OCI-M1 (cell line): Measurements from ENCODE around the gene RYR3.

Experiments
- DNase-seq: peaks from one replicate; lab custom pipeline; 2025; lab: John Stamatoyannopoulos, UW

RYR3 gene

GRCh38 chr15:33320017-33320416 is 9.2 kb downstream of the RYR3 start:
- no peak for DNase-seq

DNA sequence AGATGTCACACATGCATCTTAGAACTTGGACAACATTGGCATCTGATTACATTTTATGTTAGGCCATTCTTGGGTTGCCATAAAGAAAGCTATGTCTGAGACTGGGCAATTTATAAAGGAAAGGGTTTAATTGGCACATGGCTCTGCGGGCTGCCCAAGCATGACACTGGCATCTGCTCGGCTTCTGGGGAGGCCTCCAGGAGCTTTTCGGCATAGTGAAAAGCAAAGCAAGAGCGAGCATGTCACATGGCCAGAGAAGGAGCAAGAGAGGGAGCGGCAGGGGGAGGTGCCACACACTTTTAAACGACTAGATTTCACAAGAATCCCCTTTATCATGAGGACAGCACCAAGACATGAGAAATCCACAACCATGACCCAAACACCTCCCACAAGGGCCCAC is 11.3 kb downstream of the RYR3 start:
- no peak for DNase-seq

DNA sequence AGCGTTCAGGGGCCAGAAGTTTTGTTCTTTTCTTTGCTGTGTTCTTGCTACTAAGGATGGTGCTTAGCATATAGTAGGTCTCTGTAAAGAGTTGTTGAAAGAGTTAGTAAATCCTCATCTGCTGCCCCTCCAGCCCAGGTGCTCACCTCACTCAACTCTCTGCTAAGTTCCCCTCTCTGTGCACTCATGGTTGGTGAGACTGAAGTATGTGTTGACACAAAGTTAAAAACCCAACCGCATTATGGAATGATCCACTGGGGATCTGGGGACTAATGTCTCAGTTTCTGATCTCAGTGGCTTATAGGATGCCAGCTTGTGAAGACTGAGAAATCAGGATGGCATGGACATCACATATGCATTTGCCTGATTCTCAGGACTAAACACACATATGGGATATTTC is 13.8 kb downstream of the RYR3 start:
- no peak for DNase-seq

GRCh38 chr15:33326908-33327307 is 16.1 kb downstream of the RYR3 start:
- no peak for DNase-seq

GRCh38 chr15:33328106-33328505 is 17.3 kb downstream of the RYR3 start:
- peak; percentile 55 for DNase-seq

DNA sequence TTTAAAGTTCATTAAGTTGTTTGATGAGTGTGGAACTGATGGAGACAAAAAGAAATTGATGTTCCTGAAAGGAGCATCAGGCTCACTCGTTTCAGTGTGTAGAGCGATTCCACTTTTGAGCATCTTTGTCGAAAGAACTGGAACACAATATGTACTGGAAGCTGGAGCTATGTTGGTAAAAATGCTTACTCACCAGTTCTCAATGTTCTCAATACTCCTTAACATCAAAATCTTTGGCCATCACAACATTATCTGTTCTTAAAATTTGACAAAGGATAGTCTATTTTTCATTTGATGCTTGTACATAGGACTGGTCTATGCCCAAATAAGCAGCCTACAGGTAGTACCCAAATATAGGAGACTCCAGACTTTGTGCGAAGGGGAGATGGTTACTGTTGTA is 18.7 kb downstream of the RYR3 start:
- DNase-seq: no peak

- no peak for DNase-seq
These were observed 20.2 kb downstream of the RYR3 start for GRCh38 chr15:33330931-33331330.

DNA sequence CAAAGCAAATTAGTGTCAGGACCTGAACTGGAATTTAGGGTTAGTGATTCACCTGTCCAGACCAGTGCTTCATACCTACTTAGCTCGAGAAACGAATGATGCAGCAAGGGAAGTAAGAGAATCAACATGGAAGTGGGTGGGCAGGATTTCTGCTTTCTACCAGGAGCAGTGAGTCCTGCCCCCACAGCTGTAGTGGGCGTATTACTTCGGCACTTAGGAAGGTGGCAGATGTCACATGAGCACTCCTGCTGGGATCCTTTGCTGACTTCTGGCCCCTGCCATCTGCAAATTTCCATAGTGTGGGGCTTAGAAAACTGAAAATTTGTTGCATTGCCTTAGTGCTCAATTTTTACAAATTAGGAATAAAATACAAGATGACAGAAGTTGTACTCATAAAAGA is 31.2 kb downstream of the RYR3 start:
- no peak for DNase-seq

DNA sequence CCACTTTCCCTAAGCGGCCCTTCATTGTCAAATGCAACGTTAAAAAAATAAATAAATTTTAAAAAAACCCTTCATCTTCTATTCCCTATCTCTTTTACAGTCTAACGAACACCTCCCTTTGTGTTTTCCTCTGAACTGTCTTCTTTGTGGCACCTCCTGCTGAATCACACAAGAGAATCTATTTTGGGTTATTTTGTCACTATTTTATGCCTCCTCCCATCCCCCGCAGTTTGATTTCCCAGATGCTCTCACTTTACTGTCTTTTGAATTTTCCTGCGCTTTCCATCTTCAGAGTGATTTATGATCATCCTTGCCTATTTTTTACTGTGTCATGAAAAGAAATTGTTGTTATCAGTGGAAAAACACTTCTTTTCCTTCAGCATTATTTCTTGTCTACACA is 32.5 kb downstream of the RYR3 start:
- DNase-seq: no peak

DNA sequence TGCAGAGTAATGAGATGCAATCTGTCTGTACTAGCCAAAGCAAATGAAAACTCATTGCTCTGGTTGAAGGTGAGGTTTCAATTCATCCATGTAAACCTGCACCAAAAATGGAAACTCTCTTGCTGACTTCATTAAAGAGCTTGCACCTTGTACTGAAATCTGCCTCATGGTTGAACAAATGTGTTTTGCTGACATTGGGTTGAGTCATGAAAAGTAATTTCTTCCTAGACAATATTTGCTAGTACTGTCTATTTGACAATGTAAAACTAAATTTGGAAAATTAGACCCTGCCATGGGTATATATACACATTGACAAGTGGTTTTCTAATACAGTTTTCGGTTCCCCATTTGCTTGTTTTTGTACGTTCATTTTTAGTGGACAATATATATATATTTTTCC is 33.3 kb downstream of the RYR3 start:
- DNase-seq: no peak

- DNase-seq: no peak
These were observed 33.8 kb downstream of the RYR3 start for GRCh38 chr15:33344530-33344929.

DNA sequence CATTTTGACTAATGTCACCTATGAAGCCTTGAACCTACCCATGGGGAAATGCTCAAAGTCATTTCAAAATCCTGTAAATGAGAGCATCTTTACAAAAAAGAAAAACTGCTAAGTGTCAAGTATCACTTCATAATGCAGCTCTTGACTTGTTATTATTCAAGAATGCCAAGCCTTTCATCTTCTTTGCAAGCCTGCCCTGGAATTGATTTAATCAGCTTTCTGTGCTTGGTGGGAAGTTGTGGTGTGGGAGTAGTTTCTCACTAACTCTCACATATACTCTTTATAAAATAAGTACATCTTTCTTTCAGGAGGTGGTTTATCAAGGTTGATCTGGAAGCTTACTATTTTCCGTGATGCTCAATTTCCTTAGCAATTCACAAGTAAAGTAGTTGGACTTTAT is 43.6 kb downstream of the RYR3 start:
- DNase-seq: no peak

DNA sequence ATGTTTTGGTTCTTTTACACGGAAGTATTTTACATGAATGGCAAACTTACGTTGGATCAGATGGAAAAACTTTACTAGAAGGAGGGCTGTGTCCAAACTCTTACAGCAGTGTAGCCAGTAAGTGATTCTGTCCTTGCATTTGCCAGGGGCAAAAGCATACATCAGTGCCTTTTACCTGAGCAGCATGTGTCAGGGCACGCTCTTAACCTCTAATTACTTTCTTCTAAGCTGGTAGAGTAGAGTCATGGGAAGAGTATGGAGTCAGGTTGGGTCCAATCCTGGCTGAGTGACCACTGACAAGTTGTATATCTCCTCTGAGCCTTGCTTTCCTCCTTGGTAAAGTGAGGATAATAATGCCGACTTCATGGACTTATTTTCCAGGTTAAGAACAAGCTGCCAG is 47.1 kb downstream of the RYR3 start:
- no peak for DNase-seq

DNA sequence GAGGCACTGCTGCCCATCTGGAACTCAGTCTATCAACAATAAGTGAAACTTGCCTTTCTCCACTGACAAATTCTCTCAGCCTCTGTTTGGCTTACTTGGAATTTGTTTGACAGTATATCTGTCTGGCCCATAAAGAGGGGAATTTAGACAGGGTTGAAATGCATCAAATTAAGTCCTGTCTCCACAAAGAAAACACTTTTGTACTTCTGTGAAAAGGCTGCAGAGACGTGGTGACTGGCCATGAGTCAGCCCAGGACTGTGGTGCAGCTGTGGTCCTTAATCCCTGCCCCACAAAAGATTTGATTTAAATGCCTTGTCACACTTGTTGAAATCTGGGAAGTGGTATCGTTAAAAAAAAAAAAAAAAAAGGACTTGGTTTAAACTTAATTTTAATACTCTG is 47.5 kb downstream of the RYR3 start:
- DNase-seq: peak; percentile 23

GRCh38 chr15:33360886-33361285 is 50.1 kb downstream of the RYR3 start:
- no peak for DNase-seq

- DNase-seq: no peak
These were observed 59.3 kb downstream of the RYR3 start for GRCh38 chr15:33369941-33370622.

- DNase-seq: no peak
These were observed 59.9 kb downstream of the RYR3 start for GRCh38 chr15:33370623-33371020.

GRCh38 chr15:33371159-33371558 is 60.4 kb downstream of the RYR3 start:
- DNase-seq: no peak

GRCh38 chr15:33374226-33374914 is 63.6 kb downstream of the RYR3 start:
- DNase-seq: no peak

GRCh38 chr15:33375236-33375635 is 64.5 kb downstream of the RYR3 start:
- peak; percentile 60 for DNase-seq

GRCh38 chr15:33377204-33377603 is 66.4 kb downstream of the RYR3 start:
- peak; percentile 51 for DNase-seq

GRCh38 chr15:33378866-33379480 is 68.2 kb downstream of the RYR3 start:
- peak; percentile 60 for DNase-seq

DNA sequence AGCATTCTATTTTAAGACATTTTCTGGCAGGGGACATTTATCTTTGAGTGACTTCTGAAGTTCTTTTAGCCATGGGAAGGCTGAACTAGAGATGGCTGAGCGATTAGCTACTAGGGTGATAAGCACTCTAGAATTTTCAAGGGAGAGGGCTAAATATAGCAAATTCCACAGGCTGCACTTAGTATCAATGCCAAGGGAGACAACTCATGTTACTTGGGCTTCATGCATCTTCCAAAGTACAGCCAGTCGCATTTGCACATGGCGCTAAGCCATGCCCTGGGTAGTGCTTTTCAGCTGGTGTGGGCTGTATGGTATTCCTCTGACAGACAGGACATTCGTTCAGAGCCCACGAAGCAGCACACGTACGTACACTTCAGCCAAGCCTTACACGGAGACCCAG is 69.6 kb downstream of the RYR3 start:
- no peak for DNase-seq

GRCh38 chr15:33382491-33382890 is 71.7 kb downstream of the RYR3 start:
- no peak for DNase-seq
